Muscle layer of duodenum (tissue), 2 donors: ENCODE measurements around the gene ALMS1.
"Not testable (repeated sequence)": the region's sequence is repeated elsewhere in the genome, so short reads cannot be mapped to it uniquely, and the experiment has no call there.

ENCODE experiments used
- H3K27ac ChIP-seq: one replicate; pipeline ENCODE4 v1.7.0; 2013; ENCODE audit warnings: mild to moderate bottlenecking, low read length
- H3K27me3 ChIP-seq: one replicate; pipeline ENCODE4 v1.7.0; 2013; ENCODE audit warnings: low read depth, mild to moderate bottlenecking, control low read depth, low read length
- H3K36me3 ChIP-seq, 2 donors: one replicate each; pipeline ENCODE4 v1.7.0; 2013; ENCODE audit warnings: low read length in 2 of 2, control low read depth in 1 of 2, mild to moderate bottlenecking in 1 of 2; ENCODE audit not compliant: insufficient read depth in 2 of 2, control insufficient read depth in 1 of 2
- H3K4me1 ChIP-seq, 2 donors: one replicate each; pipeline ENCODE4 v1.7.0; 2013; ENCODE audit warnings: low read length in 2 of 2, mild to moderate bottlenecking in 2 of 2, control low read depth in 1 of 2, moderate library complexity in 1 of 2; ENCODE audit not compliant: insufficient read depth in 2 of 2, control insufficient read depth in 1 of 2
- H3K4me3 ChIP-seq, 2 donors: one replicate each; pipeline ENCODE4 v1.7.0; 2013; ENCODE audit warnings: low read length in 2 of 2, low read depth in 1 of 2, mild to moderate bottlenecking in 1 of 2
- H3K9me3 ChIP-seq, 2 donors: one replicate each; pipeline ENCODE4 v1.7.0; 2013; ENCODE audit warnings: low read length in 2 of 2, control low read depth in 1 of 2, mild to moderate bottlenecking in 1 of 2; ENCODE audit not compliant: control insufficient read depth in 1 of 2
- donor health status: healthy.

Gene ALMS1

GRCh38 chr2:73504850-73505249 is 119.2 kb downstream of the ALMS1 start:
- H3K36me3 ChIP-seq, H3K4me3 ChIP-seq, H3K4me1 ChIP-seq, H3K27ac ChIP-seq, H3K27me3 ChIP-seq, H3K9me3 ChIP-seq: not testable (repeated sequence)

DNA sequence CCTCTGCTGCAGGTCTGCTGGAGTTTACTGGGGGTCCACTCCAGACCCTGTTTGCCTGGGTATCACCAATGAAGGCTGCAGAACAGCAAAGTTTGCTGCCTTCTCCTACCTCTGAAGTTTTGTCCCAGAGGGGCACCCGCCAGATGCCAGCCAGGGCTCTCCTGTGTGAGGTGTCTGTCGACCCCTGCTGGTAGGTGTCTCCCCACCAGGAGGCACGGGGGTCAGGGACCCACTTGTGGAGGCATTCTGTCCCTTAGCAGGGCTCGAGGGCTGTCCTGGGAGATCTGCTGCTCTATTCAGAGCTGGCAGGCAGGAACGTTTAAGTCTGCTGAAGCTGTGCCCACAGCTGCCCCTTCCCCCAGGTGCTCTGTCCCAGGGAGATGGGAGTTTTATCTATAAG is 124.8 kb downstream of the ALMS1 start:
- not testable (repeated sequence) for H3K9me3 ChIP-seq, H3K27me3 ChIP-seq, H3K4me3 ChIP-seq, H3K27ac ChIP-seq, H3K4me1 ChIP-seq
- H3K36me3 ChIP-seq, result peaks cover 0 to 21% of the 10 kb centered on the region in 2 donors

- Histone ChIP-seq H3K27ac (no peak overlapping the region), H3K27me3 (no peaks in the 10 kb centered on the region), H3K4me3 (no peak overlapping the region), H3K9me3 (peaks cover 0 to 5% of the 10 kb centered on the region in 2 donors), H3K36me3 (peaks cover 0 to 25% of the 10 kb centered on the region in 2 donors), H3K4me1 (no peaks in the 10 kb centered on the region)
Observed at GRCh38 chr2:73516033-73516432, 130.4 kb downstream of the ALMS1 start.

GRCh38 chr2:73528688-73529087 is 143.1 kb downstream of the ALMS1 start:
- Histone ChIP-seq H3K9me3 (peaks cover 12 to 19% of the 10 kb centered on the region in 2 donors), H3K27me3 (no peaks in the 10 kb centered on the region), H3K27ac (no peak overlapping the region), H3K4me1 (no peaks in the 10 kb centered on the region), H3K36me3 (peaks cover 7 to 23% of the 10 kb centered on the region in 2 donors), H3K4me3 (no peak overlapping the region)

DNA sequence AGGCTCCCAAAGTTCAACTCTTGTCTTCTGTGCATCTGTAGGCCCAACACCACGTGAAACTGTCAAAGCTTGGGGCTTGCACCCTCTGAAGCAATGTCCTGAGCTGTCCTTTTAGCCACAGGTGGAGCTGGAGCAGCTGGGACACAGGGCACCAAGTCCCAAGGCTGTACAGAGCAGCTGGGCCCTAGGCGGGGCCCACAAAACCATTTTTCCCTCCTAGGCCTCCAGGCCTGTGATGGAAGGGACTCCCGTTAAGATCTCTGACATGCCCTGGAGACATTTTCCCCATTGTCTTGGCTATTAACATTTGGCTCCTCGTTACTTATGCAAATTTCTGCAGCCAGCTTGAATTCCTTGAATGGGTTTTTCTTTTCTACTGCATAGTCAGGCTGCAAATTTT is 145.1 kb downstream of the ALMS1 start:
- H3K4me3 ChIP-seq, H3K27me3 ChIP-seq, H3K4me1 ChIP-seq, H3K27ac ChIP-seq: not testable (repeated sequence)
- Histone ChIP-seq H3K9me3 (peaks cover 12 to 15% of the 10 kb centered on the region in 2 donors), H3K36me3 (peaks cover 7 to 31% of the 10 kb centered on the region in 2 donors)

- no peak overlapping the region for H3K27ac ChIP-seq
- H3K4me1 ChIP-seq, result no peaks in the 10 kb centered on the region
- H3K27me3 ChIP-seq, result no peaks in the 10 kb centered on the region
- H3K4me3 ChIP-seq, result no peak overlapping the region
- H3K9me3 ChIP-seq, result peaks cover 3 to 7% of the 10 kb centered on the region in 2 donors
- H3K36me3 ChIP-seq, result peaks cover 7 to 45% of the 10 kb centered on the region in 2 donors
Observed at GRCh38 chr2:73532381-73532780, 146.7 kb downstream of the ALMS1 start.

GRCh38 chr2:73536133-73536840 is 150.7 kb downstream of the ALMS1 start:
- Histone ChIP-seq H3K27ac (no peak overlapping the region), H3K36me3 (peaks cover 7 to 42% of the 10 kb centered on the region in 2 donors), H3K9me3 (no peaks in the 10 kb centered on the region), H3K27me3 (no peaks in the 10 kb centered on the region), H3K4me1 (no peaks in the 10 kb centered on the region), H3K4me3 (no peak overlapping the region)

GRCh38 chr2:73560875-73561274 is 175.2 kb downstream of the ALMS1 start:
- H3K4me3 ChIP-seq, H3K27ac ChIP-seq, H3K27me3 ChIP-seq, H3K4me1 ChIP-seq, H3K9me3 ChIP-seq: not testable (repeated sequence)
- peaks cover 6 to 25% of the 10 kb centered on the region in 2 donors for H3K36me3 ChIP-seq

- no peak overlapping the region for H3K27ac ChIP-seq
- H3K9me3 ChIP-seq, result no peaks in the 10 kb centered on the region
- no peaks in the 10 kb centered on the region for H3K4me1 ChIP-seq
- H3K4me3 ChIP-seq, result no peak overlapping the region
- peaks cover 9 to 29% of the 10 kb centered on the region in 2 donors for H3K36me3 ChIP-seq
- no peaks in the 10 kb centered on the region for H3K27me3 ChIP-seq
Observed at GRCh38 chr2:73561422-73561821, 175.8 kb downstream of the ALMS1 start.

DNA sequence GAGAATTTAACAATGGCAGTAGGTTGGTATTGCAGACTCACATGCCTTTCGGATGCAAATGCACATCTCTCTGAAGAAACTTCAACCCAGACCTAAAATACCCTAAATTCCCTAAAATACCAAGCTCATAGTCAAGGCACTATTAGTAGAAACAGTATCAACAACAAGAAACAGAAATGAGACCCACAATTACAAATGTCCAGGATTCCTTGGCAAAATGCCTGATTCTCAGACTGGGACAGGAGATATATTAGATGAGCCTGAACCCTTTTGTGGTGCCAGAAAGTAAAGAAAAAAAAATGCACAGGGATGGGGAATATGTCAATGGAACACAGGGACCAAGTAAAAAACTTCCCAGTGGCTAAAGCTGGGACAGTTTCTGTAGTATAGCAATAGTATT is 179.3 kb downstream of the ALMS1 start:
- Histone ChIP-seq H3K4me3 (no peak overlapping the region), H3K4me1 (no peaks in the 10 kb centered on the region), H3K9me3 (no peaks in the 10 kb centered on the region), H3K27ac (no peak overlapping the region), H3K36me3 (peaks cover 6 to 16% of the 10 kb centered on the region in 2 donors), H3K27me3 (no peaks in the 10 kb centered on the region)

GRCh38 chr2:73566288-73566878 is 180.7 kb downstream of the ALMS1 start:
- H3K36me3 ChIP-seq, result peaks cover 4 to 10% of the 10 kb centered on the region in 2 donors
- H3K4me3 ChIP-seq, result no peak overlapping the region
- no peaks in the 10 kb centered on the region for H3K9me3 ChIP-seq
- H3K27me3 ChIP-seq, result no peaks in the 10 kb centered on the region
- no peak overlapping the region for H3K27ac ChIP-seq
- no peaks in the 10 kb centered on the region for H3K4me1 ChIP-seq

- Histone ChIP-seq H3K27me3 (no peaks in the 10 kb centered on the region), H3K9me3 (no peaks in the 10 kb centered on the region), H3K4me3 (no peak overlapping the region), H3K27ac (no peak overlapping the region), H3K36me3 (peaks cover 0 to 23% of the 10 kb centered on the region in 2 donors), H3K4me1 (no peaks in the 10 kb centered on the region)
Observed at GRCh38 chr2:73575261-73575660, 189.6 kb downstream of the ALMS1 start.
